HCT116 (cell line): Measurements from ENCODE around the gene SDCBP2. TPM values are rescaled to one million over a fixed set of nuclear protein-coding genes. Genes with fewer than 3 reads are reported as not detected.

Experiments used
- ATAC-seq: fragments of 200-7000 bp; cut with Tn5 transposase; 2 replicates; pipeline ENCODE4 v1.9.1; 2020; ENCODE audit warnings: mild to moderate bottlenecking, moderate library complexity
- BruUV-seq: library from RNA; stranded (reverse); fragments of 400-500 nt; replicated peaks from 2 replicates; lab custom pipeline; 2021; lab: Mats Ljungman, UMichigan
- CTCF ChIA-PET: fragments of 300-600 bp; sonication (Branson Sonifier 250); formaldehyde crosslinking; loops from one replicate; lab custom pipeline; 2021; ENCODE audit warnings: antibody characterized with exemption; lab: Charles Lee
- POLR2A ChIA-PET: fragments of 300-600, 350-600 bp; sonication (Branson Sonifier 250); formaldehyde crosslinking; loops from one replicate; lab custom pipeline; 2021; ENCODE audit warnings: antibody characterized with exemption; lab: Charles Lee
- RAD21 ChIA-PET, 2 experiments: fragments of 300-600 bp; sonication (Branson Sonifier 250); formaldehyde crosslinking; loops; one replicate each; lab custom pipeline; 2023; ENCODE audit warnings: low total read pairs in 2 of 2; ENCODE audit not compliant: uncharacterized antibody in 2 of 2, unreplicated experiment in 2 of 2, low non-redundant PET in 1 of 2; lab: Charles Lee
- DNase-seq: peaks from one replicate; pipeline ENCODE4 v3.0.0-alpha.2; 2010; ENCODE audit warnings: low read depth, low spot score
- H2AFZ ChIP-seq: fragments of 200-600 bp; shearing (Covaris generic), sonication (generic); 2 replicates; pipeline ENCODE4 v1.6.1; 2017; ENCODE audit warnings: low read depth, mixed run types, mixed read lengths, antibody characterized with exemption, low read length; ENCODE audit not compliant: poor library complexity, severe bottlenecking
- H3K27ac ChIP-seq: 2 replicates; pipeline ENCODE4 v1.5.1; 2012; ENCODE audit warnings: low read depth, low read length
- H3K27me3 ChIP-seq: fragments of 200-600 bp; sonication (generic); 2 replicates; pipeline ENCODE4 v1.6.1; 2016; ENCODE audit warnings: mixed run types, low read length, mixed read lengths; ENCODE audit not compliant: insufficient read depth
- H3K36me3 ChIP-seq, 2 experiments: fragments of 200-500 bp in 1 of 2; fragments of 200-600 bp in 1 of 2; sonication (Bioruptor generic) in 1 of 2; sonication (generic) in 1 of 2; 2 replicates each; pipeline versions ENCODE4 v1.5.1 to v1.6.1; 2014 to 2016; ENCODE audit warnings: low read length in 2 of 2, inconsistent platforms in 1 of 2, mixed read lengths in 1 of 2, mixed run types in 1 of 2; ENCODE audit not compliant: insufficient read depth in 2 of 2, control insufficient read depth in 1 of 2
- H3K4me1 ChIP-seq, 2 experiments: fragments of 200-600 bp in 1 of 2; sonication (generic) in 1 of 2; 2 replicates each; pipeline versions ENCODE4 v1.5.1 to v1.6.1; 2012 to 2017; ENCODE audit warnings: low read length in 2 of 2, inconsistent platforms in 1 of 2, mild to moderate bottlenecking in 1 of 2, mixed read lengths in 1 of 2, mixed run types in 1 of 2, moderate library complexity in 1 of 2; ENCODE audit not compliant: insufficient read depth in 2 of 2, control insufficient read depth in 1 of 2
- H3K4me2 ChIP-seq: fragments of 200-600 bp; sonication (generic); 2 replicates; pipeline ENCODE4 v1.6.1; 2017; ENCODE audit warnings: mixed run types, low read length, mixed read lengths
- H3K4me3 ChIP-seq, 2 experiments: fragments of 200-600 bp in 1 of 2; sonication (generic) in 1 of 2; replicated peaks in 1 of 2; 2 replicates each; pipeline ENCODE4 v1.5.1; 2011 to 2016; ENCODE audit warnings: low read length in 2 of 2, control low read depth in 1 of 2, low read depth in 1 of 2, mild to moderate bottlenecking in 1 of 2, mixed read lengths in 1 of 2, mixed run types in 1 of 2
- H3K79me2 ChIP-seq: fragments of 200-600 bp; sonication (generic); 2 replicates; pipeline ENCODE4 v1.6.1; 2017; ENCODE audit warnings: mild to moderate bottlenecking, mixed run types, low read length, moderate library complexity, mixed read lengths; ENCODE audit not compliant: insufficient read depth
- H3K9ac ChIP-seq: fragments of 200-600 bp; sonication (generic); 2 replicates; pipeline ENCODE4 v1.6.1; 2016; ENCODE audit warnings: low read length, mixed read lengths
- H3K9me2 ChIP-seq: fragments of 200-600 bp; sonication (generic), shearing (Covaris generic); 2 replicates; pipeline ENCODE4 v1.6.1; 2017; ENCODE audit warnings: mixed run types, mild to moderate bottlenecking, moderate library complexity; ENCODE audit not compliant: insufficient read depth
- H3K9me3 ChIP-seq, 2 experiments: fragments of 200-500 bp in 1 of 2; fragments of 200-600 bp in 1 of 2; sonication (Bioruptor generic) in 1 of 2; sonication (generic) in 1 of 2; 2 replicates each; pipeline ENCODE4 v1.6.1; 2014 to 2017; ENCODE audit warnings: low read length in 2 of 2, mixed read lengths in 2 of 2, inconsistent platforms in 1 of 2, low read depth in 1 of 2, mild to moderate bottlenecking in 1 of 2, mixed run types in 1 of 2, moderate library complexity in 1 of 2; ENCODE audit not compliant: control insufficient read depth in 1 of 2, insufficient read depth in 1 of 2
- H4K20me1 ChIP-seq: fragments of 200-600 bp; sonication (generic), shearing (Covaris generic); 2 replicates; pipeline ENCODE4 v1.6.1; 2017; ENCODE audit warnings: mixed run types, mild to moderate bottlenecking, moderate library complexity; ENCODE audit not compliant: insufficient read depth
- CBX3 ChIP-seq: IDR thresholded peaks from 2 replicates; pipeline ENCODE4 v1.6.1; 2012; ENCODE audit warnings: low read depth
- CEBPB ChIP-seq: IDR thresholded peaks from 2 replicates; pipeline ENCODE4 v1.6.1; 2012; ENCODE audit warnings: low read depth
- CTCF ChIP-seq, 3 experiments: fragments of 200-600 bp in 1 of 3; sonication (generic) in 1 of 3; IDR thresholded peaks in 2 of 3; conservative IDR thresholded peaks in 1 of 3; 2 replicates each; pipeline ENCODE4 v1.5.1; 2012 to 2017; ENCODE audit warnings: low read depth in 2 of 3, low read length in 2 of 3, antibody characterized with exemption in 1 of 3, borderline replicate concordance in 1 of 3, control low read depth in 1 of 3, mild to moderate bottlenecking in 1 of 3, mixed read lengths in 1 of 3, mixed run types in 1 of 3, moderate library complexity in 1 of 3; ENCODE audit not compliant: insufficient read depth in 1 of 3
- ELF1 ChIP-seq: IDR thresholded peaks from 2 replicates; pipeline ENCODE4 v1.6.1; 2012; ENCODE audit warnings: low read depth, borderline replicate concordance
- EZH2phosphoT487 ChIP-seq: fragments of 200-600 bp; IDR thresholded peaks from 2 replicates; pipeline ENCODE4 v1.6.1; 2018; ENCODE audit warnings: antibody characterized with exemption, borderline replicate concordance
- FOSL1 ChIP-seq: IDR thresholded peaks from 2 replicates; pipeline ENCODE4 v1.6.1; 2012; ENCODE audit warnings: low read depth
- POLR2A ChIP-seq: IDR thresholded peaks from 2 replicates; pipeline ENCODE4 v1.7.0; 2011; ENCODE audit warnings: borderline replicate concordance; ENCODE audit not compliant: insufficient read depth, insufficient read length; ENCODE audit errors: extremely low read depth
- POLR2AphosphoS5 ChIP-seq: IDR thresholded peaks from 2 replicates; pipeline ENCODE4 v1.6.1; 2011; ENCODE audit warnings: mild to moderate bottlenecking, low read depth, low read length, moderate library complexity
- RAD21 ChIP-seq: IDR thresholded peaks from 2 replicates; pipeline ENCODE4 v1.6.1; 2012; ENCODE audit warnings: low read depth, mild to moderate bottlenecking
- REST ChIP-seq: IDR thresholded peaks from 2 replicates; pipeline ENCODE4 v1.6.1; 2012; ENCODE audit warnings: low read depth
- SP1 ChIP-seq: IDR thresholded peaks from 2 replicates; pipeline ENCODE4 v1.6.1; 2012; ENCODE audit warnings: low read depth
- TCF7L2 ChIP-seq: IDR thresholded peaks from 2 replicates; pipeline ENCODE4 v1.7.0; 2011; ENCODE audit warnings: borderline replicate concordance, inconsistent platforms; ENCODE audit not compliant: insufficient read depth, insufficient read length; ENCODE audit errors: extremely low read depth
- YY1 ChIP-seq: IDR thresholded peaks from 2 replicates; pipeline ENCODE4 v1.6.1; 2011; ENCODE audit warnings: low read length, low read depth, moderate library complexity, mild to moderate bottlenecking; ENCODE audit not compliant: insufficient replicate concordance; ENCODE audit errors: extremely low read depth
- ZBTB33 ChIP-seq: IDR thresholded peaks from 2 replicates; pipeline ENCODE4 v1.6.1; 2011; ENCODE audit warnings: mild to moderate bottlenecking, low read length, moderate library complexity; ENCODE audit not compliant: insufficient replicate concordance; ENCODE audit errors: extremely low read depth
- intact Hi-C: fragments of 100-400 bp; cut with micrococcal nuclease; formaldehyde crosslinking; loops from 2 replicates; pipeline ENCODE4 v1.10.0; 2022
- total RNA-seq: library from RNA; stranded (reverse); gene quantifications from one replicate; pipeline ENCODE4 v1.2.1, GENCODE V29; 2021; ENCODE audit not compliant: unreplicated experiment

SDCBP2 gene
- total RNA-seq, 1 experiment from 2014 or later: 3.4 TPM

GRCh38 chr20:1298888-1299511 is 29.9 kb downstream of the SDCBP2 start:
- Histone ChIP-seq H3K4me2 (no peak overlapping the region), H4K20me1 (no peaks in the 10 kb centered on the region), H3K36me3 (no peaks in the 10 kb centered on the region), H3K4me1 (peaks cover 8 to 11% of the 10 kb centered on the region in 2 experiments), H2AFZ (no peak overlapping the region), H3K9me2 (no peaks in the 10 kb centered on the region), H3K79me2 (no peaks in the 10 kb centered on the region), H3K9ac (no peak overlapping the region), H3K4me3 (no peak overlapping the region), H3K27ac (no peak overlapping the region), H3K9me3 (no peaks in the 10 kb centered on the region), H3K27me3 (no peaks in the 10 kb centered on the region)
- no peak for DNase-seq
- BruUV-seq: no TSS peak
- TF ChIP-seq FOSL1 (no peak), YY1 (no peak), POLR2AphosphoS5 (no peak), CTCF (IDR thresholded peaks at IDR 0.05 in 2 of 3, conservative IDR thresholded peaks at IDR 0.05 in 1 of 3; ENCODE audit: borderline replicate concordance in 1 of 3, insufficient read depth in 1 of 3, low read depth in 2 of 3, low read length in 2 of 3) (no peak), ELF1 (no peak), CBX3 (no peak), RAD21 (no peak), SP1 (no peak), TCF7L2 (no peak), EZH2phosphoT487 (no peak), REST (no peak), POLR2A (no peak), ZBTB33 (no peak), CEBPB (no peak)
- ATAC-seq: no peak
- POLR2A ChIA-PET: no interaction called here
- intact Hi-C loops: no loop called here
- RAD21 ChIA-PET: no interaction called here
- CTCF ChIA-PET: interaction anchor here (0.8 kb wide), 1 partner anchor 20 kb away, joined by 3 read pairs; no protein-coding TSS in a partner anchor
